Colonic mucosa (tissue), 4 donors: ENCODE measurements around the gene ISG15. TPM values are rescaled to one million over a fixed set of nuclear protein-coding genes. Genes with fewer than 3 reads are reported as not detected.
A peak's percentile ranks its signal among the peaks of the same experiment; 100 is the strongest.
"Not testable (repeated sequence)": the region's sequence is repeated elsewhere in the genome, so short reads cannot be mapped to it uniquely, and the experiment has no call there.

Experiments
- DNase-seq: peaks from one replicate; pipeline ENCODE4 v3.0.0-alpha.2; 2020
- H3K27ac ChIP-seq: fragments of 200-600 bp; one replicate; pipeline ENCODE4 v1.8.0; 2021
- H3K27me3 ChIP-seq: fragments of 200-600 bp; one replicate; pipeline ENCODE4 v1.8.0; 2021
- H3K36me3 ChIP-seq: fragments of 200-600 bp; one replicate; pipeline ENCODE4 v1.8.0; 2021
- H3K4me1 ChIP-seq: fragments of 200-600 bp; one replicate; pipeline ENCODE4 v1.8.0; 2021; ENCODE audit warnings: mild to moderate bottlenecking
- H3K4me3 ChIP-seq: fragments of 200-600 bp; one replicate; pipeline ENCODE4 v1.8.0; 2021
- H3K9ac ChIP-seq, 2 donors: one replicate each; pipeline ENCODE4 v1.7.0; 2013; ENCODE audit warnings: control low read depth in 2 of 2, low read depth in 2 of 2, low read length in 2 of 2
- H3K9me3 ChIP-seq: fragments of 200-600 bp; one replicate; pipeline ENCODE4 v1.8.0; 2021
- CTCF ChIP-seq: fragments of 200-600 bp; IDR thresholded peaks from one replicate; pipeline ENCODE4 v1.8.0; 2022; ENCODE audit warnings: antibody characterized with exemption, mild to moderate bottlenecking
- intact Hi-C: fragments of 100-400 bp; cut with DNase I; formaldehyde crosslinking; loops from one replicate; pipeline ENCODE4 v1.14.1; 2022
- total RNA-seq, 2 donors: library from RNA; stranded (reverse); fragmentation: NEBNext Ultra II Directional in 1 of 2; extraction: Animal tissue kit (Norgen Biotek cat#: 25700) in 1 of 2; gene quantifications; one replicate each; pipeline ENCODE4 v1.2.1, GENCODE V29; 2021
- donor health status: healthy.
- donor health status: DM: no; HTN: no; CAD: no.
- donor health status: DM: no; HTN: no; CAD: no.

Gene ISG15
- total RNA-seq, 2 donors from 2014 or later = 21.9 to 25.2 TPM

DNA sequence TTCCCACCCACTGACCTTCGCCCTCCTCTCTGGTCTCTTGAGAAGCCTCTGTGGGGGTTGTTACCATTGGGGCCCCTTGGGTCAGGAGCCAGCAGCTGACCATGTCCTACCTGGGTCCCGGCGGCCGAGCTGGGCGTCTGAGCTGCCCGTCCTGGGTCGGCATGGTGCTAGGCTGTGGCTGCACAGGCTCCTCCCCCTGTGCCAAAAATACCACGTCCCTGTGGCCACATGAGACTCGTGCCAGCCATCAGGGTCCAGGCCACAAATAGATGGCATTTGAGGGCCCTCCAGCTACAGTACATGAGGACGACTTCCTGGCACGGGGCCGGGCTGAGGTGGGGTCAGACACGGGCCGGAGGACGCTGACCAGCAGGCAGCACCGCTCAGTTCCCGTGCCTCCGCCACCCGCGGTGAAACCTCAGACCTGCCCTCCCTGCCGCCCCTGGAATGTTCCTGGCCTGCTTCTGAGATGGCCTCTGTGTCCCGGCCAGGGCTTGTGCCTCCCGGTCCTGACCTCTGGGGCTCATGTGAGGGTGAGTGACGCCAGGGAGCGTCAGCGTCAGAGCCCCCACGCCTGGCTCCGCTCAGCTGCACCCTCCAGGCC is 31.2 kb upstream of the ISG15 start, which contains the start of gene PERM1:
PERM1 (minus strand) TSS at position 139 of the 604 bp plus-strand sequence. CDS start 1,064 bp downstream, outside the sequence.
- Histone ChIP-seq H3K27me3 (peaks cover 7% of the 10 kb centered on the region), H3K4me3 (no peak within 1 kb of the TSS), H3K4me1 (no peaks in the 10 kb centered on the region), H3K9me3 (no peaks in the 10 kb centered on the region), H3K27ac (no peak within 1 kb of the TSS), H3K9ac (no peak within 1 kb of the TSS), H3K36me3 (no peaks in the 10 kb centered on the region)
- no peak for DNase-seq
- intact Hi-C loops = loop anchor here (5.0 to 10.0 kb wide), 2 partner anchors 80 to 313 kb away; no protein-coding TSS in a partner anchor
- no peak for TF ChIP-seq CTCF

DNA sequence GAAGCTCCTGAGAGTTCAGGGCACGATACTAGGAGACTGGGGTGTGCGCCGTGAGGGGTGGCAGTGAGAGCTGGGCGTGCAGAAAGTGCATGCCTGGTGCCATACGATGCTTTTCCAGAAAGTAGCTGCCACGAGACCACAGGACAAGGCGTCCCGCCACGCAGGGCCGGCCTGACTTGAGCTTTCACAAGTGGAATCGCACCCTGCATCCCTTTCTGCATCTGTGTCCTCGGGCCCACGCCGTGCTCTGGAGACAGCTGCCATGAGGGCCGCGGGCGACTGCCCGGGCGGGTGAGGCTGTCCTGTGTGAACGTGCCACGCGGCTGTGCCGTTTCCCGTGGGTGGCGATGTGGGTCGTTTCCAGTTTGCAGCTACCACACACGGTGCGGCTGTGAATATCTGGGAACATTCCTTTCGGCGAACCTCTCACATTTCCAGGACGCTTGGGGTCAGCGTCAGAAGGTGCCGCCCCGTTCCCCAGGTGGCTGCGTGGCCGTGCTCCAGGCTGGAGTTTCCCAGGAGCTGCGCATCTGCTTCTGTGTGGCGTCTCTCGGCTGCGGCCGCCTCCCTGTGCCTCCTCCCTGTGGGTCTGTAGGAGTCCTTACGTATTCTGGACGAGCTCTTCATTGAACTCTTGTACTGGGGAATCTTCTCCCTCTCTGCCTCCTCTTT is 30.4 kb upstream of the ISG15 start:
- intact Hi-C loops = loop anchor here (5.0 to 10.0 kb wide), 2 partner anchors 79 to 312 kb away; no protein-coding TSS in a partner anchor
- Histone ChIP-seq H3K4me1 (no peaks in the 10 kb centered on the region), H3K27ac (no peak overlapping the region), H3K27me3 (peaks cover 7% of the 10 kb centered on the region), H3K4me3 (no peak overlapping the region), H3K36me3 (no peaks in the 10 kb centered on the region), H3K9ac (no peak overlapping the region), H3K9me3 (no peaks in the 10 kb centered on the region)
- no peak for DNase-seq
- no peak for TF ChIP-seq CTCF

DNA sequence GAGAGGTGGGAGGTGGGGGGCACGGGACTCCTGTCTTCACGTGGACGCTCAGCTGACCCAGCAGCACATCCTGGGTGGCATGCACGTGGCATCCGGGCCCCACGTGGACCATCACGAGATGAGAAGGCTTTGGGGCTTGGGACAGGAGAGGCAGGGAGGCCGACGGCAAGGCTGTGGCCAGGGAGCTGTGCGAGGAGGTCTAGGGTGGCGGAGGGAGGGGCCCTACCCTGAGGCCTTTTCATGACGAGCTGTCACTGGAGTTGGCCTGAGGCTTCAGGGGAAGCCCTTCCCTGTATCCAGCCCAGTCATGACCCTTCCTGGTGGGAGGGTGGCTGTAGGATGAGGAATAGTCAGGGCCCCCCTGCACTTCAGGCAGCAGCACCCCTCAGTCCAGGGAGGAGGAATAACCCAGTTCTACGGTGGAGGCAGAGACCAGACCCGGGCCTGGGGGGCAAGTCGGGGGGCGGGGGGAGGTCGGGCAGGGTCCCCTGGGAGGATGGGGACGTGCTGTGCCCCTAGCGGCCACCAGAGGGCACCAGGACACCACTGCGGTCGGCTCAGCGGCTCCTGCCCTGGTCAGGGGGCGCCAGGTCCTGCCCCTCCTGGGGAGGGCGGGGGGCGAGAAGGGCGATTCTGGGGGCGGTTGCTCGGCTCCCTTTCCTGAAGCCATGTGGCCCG is 29.4 kb upstream of the ISG15 start:
- intact Hi-C loops = loop anchor here (5.0 to 10.0 kb wide), 2 partner anchors 78 to 311 kb away; no protein-coding TSS in a partner anchor
- Histone ChIP-seq H3K4me1 (no peaks in the 10 kb centered on the region), H3K36me3 (no peaks in the 10 kb centered on the region), H3K9ac (no peak overlapping the region), H3K4me3 (no peak overlapping the region), H3K27ac (no peak overlapping the region), H3K9me3 (no peaks in the 10 kb centered on the region), H3K27me3 (peaks cover 7% of the 10 kb centered on the region)
- peak; percentile 52 for DNase-seq
- TF ChIP-seq CTCF = peak; percentile 91

DNA sequence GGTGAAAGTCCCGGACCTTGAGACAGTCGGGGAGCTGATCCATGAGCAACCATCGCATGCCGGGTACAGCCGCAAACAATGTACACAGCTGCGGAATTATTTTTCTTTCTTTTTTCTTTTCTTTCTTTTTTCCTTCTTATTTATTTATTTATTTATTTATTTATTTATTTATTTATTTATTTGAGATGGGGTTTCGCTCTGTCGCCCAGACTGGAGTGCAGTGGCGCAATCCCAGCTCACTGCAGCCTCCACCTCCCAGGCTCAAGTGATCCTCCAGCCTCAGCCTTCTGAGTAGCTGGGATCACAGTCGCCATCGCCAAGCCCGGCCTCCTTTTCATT is 28.9 kb upstream of the ISG15 start:
- peaks cover 7% of the 10 kb centered on the region for H3K27me3 ChIP-seq
- H3K36me3 ChIP-seq = no peaks in the 10 kb centered on the region
- no peak overlapping the region for H3K4me3 ChIP-seq
- no peaks in the 10 kb centered on the region for H3K4me1 ChIP-seq
- intact Hi-C loops = loop anchor here (5.0 to 10.0 kb wide), 2 partner anchors 78 to 310 kb away; no protein-coding TSS in a partner anchor
- no peaks in the 10 kb centered on the region for H3K9me3 ChIP-seq
- no peak for TF ChIP-seq CTCF
- H3K27ac ChIP-seq = no peak overlapping the region
- no peak for DNase-seq
- H3K9ac ChIP-seq = no peak overlapping the region

- DNase-seq = no peak
- TF ChIP-seq CTCF = no peak
- intact Hi-C loops = loop anchor here (10.0 kb wide), 1 partner anchor 310 kb away; no protein-coding TSS in a partner anchor
- no peak overlapping the region for H3K27ac ChIP-seq
- peaks cover 7% of the 10 kb centered on the region for H3K27me3 ChIP-seq
- H3K9ac ChIP-seq = no peak overlapping the region
- no peaks in the 10 kb centered on the region for H3K4me1 ChIP-seq
- H3K36me3 ChIP-seq = no peaks in the 10 kb centered on the region
- no peak overlapping the region for H3K4me3 ChIP-seq
- no peaks in the 10 kb centered on the region for H3K9me3 ChIP-seq
These were observed 28.2 kb upstream of the ISG15 start for GRCh38 chr1:985126-985525.

GRCh38 chr1:988061-988460 is 25.2 kb upstream of the ISG15 start:
- not testable (repeated sequence) for H3K9me3 ChIP-seq, H3K4me3 ChIP-seq, H3K27ac ChIP-seq, H3K4me1 ChIP-seq, H3K36me3 ChIP-seq, H3K9ac ChIP-seq, DNase-seq, H3K27me3 ChIP-seq
- intact Hi-C loops = loop anchor here (10.0 kb wide), 1 partner anchor 307 kb away; no protein-coding TSS in a partner anchor

- DNase-seq, H3K27me3 ChIP-seq, H3K9me3 ChIP-seq, H3K4me3 ChIP-seq, intact Hi-C loops, H3K36me3 ChIP-seq, H3K4me1 ChIP-seq, H3K9ac ChIP-seq, H3K27ac ChIP-seq: not testable (repeated sequence)
These were observed 22.0 kb upstream of the ISG15 start for GRCh38 chr1:991275-991674.
